Activated CD4-positive, alpha-beta T cell treated with anti-CD3 and anti-CD28 coated beads for 24 hours (primary cell): ENCODE data around the gene TOX2.

Experiments used
- DNase-seq, 2 donors: peaks; one replicate each; pipeline ENCODE4 v3.0.0-alpha.2; 2020; ENCODE audit warnings: low read depth in 2 of 2

TOX2 gene

DNA sequence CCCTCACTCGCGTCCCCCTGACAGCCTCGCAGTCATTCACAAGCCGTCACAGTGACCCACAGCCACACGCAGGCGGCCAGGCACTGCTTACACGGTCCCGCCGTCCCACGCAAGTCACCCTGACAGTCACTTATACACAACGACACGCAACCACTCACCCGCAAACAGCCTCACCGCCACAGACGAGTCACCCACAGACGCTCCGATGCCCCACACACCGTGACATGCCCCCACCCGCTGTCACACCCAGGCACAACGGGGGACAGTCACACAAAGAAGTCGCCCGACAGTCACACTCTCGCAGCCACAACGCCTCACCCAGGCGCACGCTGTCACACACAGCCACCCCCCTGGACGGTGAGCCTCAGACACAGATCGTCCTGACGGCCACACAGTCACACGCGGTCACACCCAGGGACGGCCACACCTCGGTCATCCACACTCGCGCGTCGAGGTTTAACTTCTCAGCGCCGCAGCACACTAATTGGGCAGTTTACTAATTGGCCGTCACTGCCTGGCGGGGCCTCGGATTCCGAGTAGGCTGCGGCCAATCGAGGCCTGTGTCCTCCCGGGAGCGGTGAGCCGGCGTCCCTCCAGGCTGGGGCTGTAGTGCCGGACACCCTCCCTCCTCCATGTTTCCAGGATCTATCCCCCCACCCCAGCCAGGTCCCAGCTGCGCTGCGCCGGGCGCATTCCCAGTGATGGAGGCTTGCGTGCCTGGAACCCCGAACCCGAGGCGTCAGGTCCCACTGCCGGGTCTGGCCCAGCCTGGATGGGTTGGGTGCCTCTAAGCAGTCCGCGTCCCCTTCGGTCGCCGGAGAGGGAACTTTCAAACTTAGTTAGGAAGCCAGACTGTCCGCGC is 790 bp downstream of the TOX2 start:
- DNase-seq: no peak

DNA sequence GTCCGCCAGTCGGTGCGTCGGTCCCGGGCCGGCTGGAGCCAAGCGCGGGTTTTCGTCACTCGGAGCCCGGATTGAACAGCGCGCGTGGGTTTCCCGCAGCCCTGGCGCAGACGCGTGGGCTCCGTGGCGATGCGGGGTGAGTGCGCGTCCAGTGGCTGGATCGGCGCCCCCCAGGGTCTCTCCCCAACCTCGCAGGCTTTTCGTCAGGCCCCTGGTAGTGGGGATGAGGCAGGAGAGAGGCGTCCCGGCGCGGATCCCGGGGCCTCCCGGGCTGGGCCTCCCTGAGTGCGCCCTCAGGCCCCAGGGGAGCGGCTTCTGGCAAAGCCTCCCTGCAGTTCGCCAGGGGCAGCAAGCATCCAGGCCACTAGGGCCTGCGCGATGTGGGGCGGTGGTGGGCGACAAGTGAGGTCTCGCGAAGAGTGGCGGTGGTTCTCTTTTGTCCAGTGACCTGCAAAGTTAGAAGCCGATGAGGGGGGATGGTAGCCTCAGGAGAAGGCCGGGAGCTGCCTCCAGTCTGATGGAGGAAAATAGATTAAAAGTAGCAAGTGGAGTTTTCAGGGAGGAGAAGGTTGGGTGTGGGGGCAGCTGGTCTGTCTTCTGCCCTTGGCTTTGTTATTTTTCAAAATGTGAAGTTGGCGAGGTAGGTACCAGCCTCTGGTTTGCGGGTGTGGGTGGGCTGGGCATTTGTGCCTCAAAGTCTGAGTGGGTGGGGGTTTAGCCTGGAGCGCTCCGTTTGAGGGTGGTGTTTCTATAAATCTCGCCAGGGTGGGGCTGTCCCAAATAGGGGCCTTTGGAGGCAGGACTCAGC is 1.6 kb downstream of the TOX2 start:
- no peak for DNase-seq

DNA sequence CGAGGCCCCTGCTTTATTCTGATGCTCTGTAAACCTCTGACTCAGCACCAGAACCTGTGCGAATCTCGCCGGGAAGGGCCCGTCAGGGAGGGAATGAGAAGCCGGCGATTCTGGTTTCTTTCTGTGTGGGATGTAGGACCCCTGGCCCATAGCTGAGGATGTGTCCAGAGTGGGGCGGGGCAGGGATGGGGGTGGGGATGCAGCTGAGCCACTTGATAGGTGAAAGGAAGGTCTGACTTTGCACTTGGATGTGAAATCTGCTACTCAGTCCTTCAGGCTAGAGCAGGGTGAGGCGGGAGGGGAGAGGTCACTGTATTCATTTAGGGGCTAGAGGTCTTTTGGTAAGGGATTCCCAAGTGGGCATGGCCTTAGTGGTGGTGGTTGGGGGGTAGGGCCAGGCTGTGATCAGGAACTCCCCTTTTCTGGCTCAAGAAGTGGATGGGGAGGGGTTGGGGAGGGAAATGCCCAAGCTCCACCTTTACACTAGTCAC is 2.3 kb downstream of the TOX2 start:
- DNase-seq: no peak

- DNase-seq: no peak
These were observed 2.7 kb downstream of the TOX2 start for GRCh38 chr20:43917380-43917779.

GRCh38 chr20:43919686-43920403 is 5.2 kb downstream of the TOX2 start:
- no peak for DNase-seq

GRCh38 chr20:43920797-43921196 is 6.1 kb downstream of the TOX2 start:
- DNase-seq: no peak

- no peak for DNase-seq
These were observed 6.7 kb downstream of the TOX2 start for GRCh38 chr20:43921227-43921780.

DNA sequence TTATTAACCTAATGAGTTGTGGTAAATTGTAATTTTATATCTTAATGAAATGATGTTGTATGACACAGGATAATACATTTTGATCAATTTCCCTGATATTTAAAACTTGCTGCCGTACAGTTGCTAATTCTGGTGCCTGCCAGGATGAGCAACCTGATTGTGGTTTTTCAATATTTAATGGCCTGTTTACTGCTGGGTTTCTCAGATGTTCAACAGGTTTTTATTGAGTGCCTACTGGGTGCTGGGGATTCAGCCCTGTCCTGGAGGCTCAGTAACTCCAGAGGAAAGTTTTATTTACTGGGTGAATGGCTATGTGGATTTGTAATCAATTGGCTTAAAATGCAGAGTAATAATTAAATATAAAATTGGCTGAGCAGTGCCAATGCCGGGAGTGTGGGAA is 8.0 kb downstream of the TOX2 start:
- DNase-seq: no peak

GRCh38 chr20:43923322-43923721 is 8.7 kb downstream of the TOX2 start:
- DNase-seq: no peak

GRCh38 chr20:43923917-43924316 is 9.3 kb downstream of the TOX2 start:
- no peak for DNase-seq

DNA sequence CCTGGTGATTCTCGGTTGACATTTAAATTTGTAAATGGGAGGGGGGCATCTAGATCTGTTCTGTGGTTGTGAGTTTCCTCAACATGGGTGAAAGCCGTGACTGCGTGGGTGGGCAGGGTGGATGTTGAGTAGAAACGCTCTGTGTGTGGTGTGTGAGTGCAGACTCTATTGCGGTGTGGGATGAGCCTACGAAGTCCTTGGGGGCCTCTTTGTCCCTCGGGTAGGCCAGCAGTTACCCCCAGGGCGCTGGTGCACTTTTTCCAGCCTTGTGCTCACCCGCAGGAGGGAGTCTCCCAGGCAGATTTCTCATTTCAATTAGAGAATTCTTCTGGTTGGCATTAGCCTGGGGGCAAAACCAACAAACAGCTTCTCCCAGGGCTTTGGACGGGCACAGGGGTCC is 10.6 kb downstream of the TOX2 start:
- peak; percentile 57 to 63 for DNase-seq

- no peak for DNase-seq
These were observed 11.1 kb downstream of the TOX2 start for GRCh38 chr20:43925801-43926200.

DNA sequence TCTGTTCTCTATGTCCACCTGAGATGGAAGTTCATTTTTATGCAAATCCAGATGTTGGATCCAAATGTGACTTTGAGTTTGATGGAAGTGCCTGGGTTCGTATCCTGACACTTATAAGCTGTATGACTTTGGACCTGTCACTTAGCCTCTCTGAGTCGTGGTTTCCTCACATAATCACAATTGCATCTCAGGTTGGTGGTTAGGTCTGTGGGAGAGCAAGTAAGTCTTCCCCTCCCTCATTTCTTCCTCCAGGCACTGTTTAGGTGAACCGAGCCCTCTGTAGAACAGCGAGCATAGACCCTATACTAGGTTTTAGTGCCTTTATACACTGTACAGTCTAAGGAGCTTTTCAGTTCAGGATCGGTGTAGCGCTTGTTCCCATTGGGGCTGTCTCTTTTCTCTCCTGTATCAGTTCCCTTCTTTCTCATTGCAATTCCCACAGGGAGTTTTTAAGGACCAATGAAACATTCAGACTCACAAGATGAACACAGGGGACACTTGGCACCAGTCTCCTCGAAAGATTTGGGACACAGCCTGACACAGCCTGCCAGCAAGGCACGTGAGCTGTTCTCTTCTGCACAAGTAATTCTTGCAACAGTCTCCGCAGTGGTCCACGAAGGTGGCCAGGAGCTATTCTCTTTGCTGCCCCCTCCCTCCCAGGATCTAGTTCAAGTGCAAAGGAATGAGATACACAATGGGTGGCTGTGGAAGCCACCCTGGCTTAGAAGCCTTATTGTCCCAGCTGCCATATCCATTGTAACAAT is 11.8 kb downstream of the TOX2 start:
- no peak for DNase-seq

- no peak for DNase-seq
These were observed 17.3 kb downstream of the TOX2 start for GRCh38 chr20:43931976-43932375.

- no peak for DNase-seq
These were observed 20.2 kb downstream of the TOX2 start for GRCh38 chr20:43934833-43935232.

DNA sequence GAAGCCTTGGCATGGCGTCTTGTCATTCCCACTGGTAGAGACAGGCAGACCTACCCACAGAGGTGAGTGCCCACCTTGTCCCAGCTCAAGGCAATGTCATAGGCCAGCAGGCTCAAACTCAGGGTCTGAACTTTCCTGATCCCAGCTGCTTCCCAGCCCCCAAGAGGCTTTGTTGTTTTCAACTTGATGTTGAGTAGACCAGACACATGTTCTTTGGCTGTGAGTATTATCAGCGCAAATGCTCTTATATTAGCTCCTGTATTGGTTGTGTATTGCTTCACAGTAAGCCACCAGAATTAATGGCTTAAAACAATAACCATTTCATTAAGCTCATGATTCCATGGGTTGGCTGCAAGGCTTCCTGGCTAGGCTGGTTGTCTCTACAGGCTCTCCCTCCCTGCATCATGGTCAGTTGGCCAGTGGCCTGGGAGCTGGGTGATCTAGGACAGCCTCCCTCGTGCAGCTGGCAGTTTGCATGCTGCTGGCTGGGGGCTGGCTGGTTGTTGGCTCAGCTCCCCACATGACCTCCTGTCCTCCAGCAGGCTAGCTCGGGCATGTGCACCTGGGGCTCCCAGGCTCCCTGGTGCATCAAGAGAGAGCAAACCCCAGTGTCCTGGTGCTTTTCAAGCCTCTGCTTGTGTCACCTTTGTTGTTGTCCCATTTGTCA is 21.6 kb downstream of the TOX2 start:
- no peak for DNase-seq

GRCh38 chr20:43936805-43937204 is 22.2 kb downstream of the TOX2 start:
- DNase-seq: no peak

- no peak for DNase-seq
These were observed 22.9 kb downstream of the TOX2 start for GRCh38 chr20:43937591-43937990.

DNA sequence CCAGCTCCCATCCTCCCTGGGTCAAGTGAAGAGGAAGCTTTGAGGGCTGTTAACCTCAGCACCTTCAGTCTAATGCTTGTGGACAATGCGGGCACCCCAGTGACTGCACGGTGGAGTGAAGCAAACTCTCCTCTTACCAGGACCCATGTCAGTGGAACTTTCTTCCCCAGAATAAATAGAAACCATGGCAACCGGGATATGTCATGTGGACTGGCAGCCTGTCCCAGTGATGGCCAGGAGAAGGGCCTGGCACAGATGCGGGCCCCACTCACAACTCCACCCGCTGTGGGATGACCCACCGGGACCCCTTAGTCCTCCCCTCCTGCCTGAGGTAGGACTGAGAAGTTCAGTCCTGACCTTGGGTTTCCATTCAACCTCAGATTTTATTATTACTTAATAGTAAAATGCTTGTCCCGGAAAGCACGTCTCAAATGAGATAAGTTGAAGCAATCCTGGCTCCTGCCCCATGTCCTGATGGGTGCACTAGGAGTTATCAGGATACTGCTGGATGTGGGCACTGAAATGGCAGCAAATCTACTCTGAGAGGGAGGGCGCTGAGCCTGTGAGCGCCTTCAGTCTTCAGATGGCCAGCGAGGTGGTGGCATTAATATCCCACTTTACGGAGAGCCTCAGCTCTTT is 23.5 kb downstream of the TOX2 start:
- DNase-seq: no peak
